ENCODE results near the gene ZBTB16. TPM values are rescaled to one million over a fixed set of nuclear protein-coding genes. Genes with fewer than 3 reads are reported as not detected.

The ZBTB16 gene
- total RNA-seq, 3 donors from 2014 or later (not counting 1 experiment from before 2014, with no cell fraction given), result 104 to 224 (median 156) TPM

GRCh38 chr11:114092478-114092877, 33.0 kb downstream of the ZBTB16 start:
- H3K27ac Mint-ChIP-seq, result peak overlapping the region; percentile 89 to 100
- Histone ChIP-seq H3K36me3 (ENCODE audit: control insufficient read depth, insufficient read depth, low read length) (no peaks in the 10 kb centered on the region), H3K4me3 (ENCODE audit: low read length) (no peak overlapping the region), H3K27me3 (ENCODE audit: control insufficient read depth, insufficient read depth, low read length) (no peaks in the 10 kb centered on the region), H3K27ac (ENCODE audit: low read length) (peak overlapping the region; percentile 34), H3K4me1 (ENCODE audit: control insufficient read depth, insufficient read depth, low read length) (peaks cover 73% of the 10 kb centered on the region), H3K9me3 (ENCODE audit: control insufficient read depth, insufficient read depth, low read length) (no peaks in the 10 kb centered on the region)
- DNase-seq (no peak), ATAC-seq (no peak)
- intact Hi-C loops (cut with micrococcal nuclease), result no loop called here
- TF ChIP-seq, protein P1, sequence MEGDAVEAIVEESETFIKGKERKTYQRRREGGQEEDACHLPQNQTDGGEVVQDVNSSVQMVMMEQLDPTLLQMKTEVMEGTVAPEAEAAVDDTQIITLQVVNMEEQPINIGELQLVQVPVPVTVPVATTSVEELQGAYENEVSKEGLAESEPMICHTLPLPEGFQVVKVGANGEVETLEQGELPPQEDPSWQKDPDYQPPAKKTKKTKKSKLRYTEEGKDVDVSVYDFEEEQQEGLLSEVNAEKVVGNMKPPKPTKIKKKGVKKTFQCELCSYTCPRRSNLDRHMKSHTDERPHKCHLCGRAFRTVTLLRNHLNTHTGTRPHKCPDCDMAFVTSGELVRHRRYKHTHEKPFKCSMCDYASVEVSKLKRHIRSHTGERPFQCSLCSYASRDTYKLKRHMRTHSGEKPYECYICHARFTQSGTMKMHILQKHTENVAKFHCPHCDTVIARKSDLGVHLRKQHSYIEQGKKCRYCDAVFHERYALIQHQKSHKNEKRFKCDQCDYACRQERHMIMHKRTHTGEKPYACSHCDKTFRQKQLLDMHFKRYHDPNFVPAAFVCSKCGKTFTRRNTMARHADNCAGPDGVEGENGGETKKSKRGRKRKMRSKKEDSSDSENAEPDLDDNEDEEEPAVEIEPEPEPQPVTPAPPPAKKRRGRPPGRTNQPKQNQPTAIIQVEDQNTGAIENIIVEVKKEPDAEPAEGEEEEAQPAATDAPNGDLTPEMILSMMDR (IDR thresholded peaks at IDR 0.05), result no peak
- peaks cover 96 to 98% of the 10 kb centered on the region in 2 donors for H3K4me1 Mint-ChIP-seq
- no peaks in the 10 kb centered on the region for H3K36me3 Mint-ChIP-seq
- no peaks in the 10 kb centered on the region for H3K9me3 Mint-ChIP-seq
- H3K27me3 Mint-ChIP-seq (ENCODE audit: low read depth in 2 of 2), result no peaks in the 10 kb centered on the region
- H3K4me3 Mint-ChIP-seq, result peak overlapping the region; percentile 75
- WGBS (ENCODE audit: insufficient coverage), result 86% methylated on average over 3 of the region's 3 CpGs

DNA sequence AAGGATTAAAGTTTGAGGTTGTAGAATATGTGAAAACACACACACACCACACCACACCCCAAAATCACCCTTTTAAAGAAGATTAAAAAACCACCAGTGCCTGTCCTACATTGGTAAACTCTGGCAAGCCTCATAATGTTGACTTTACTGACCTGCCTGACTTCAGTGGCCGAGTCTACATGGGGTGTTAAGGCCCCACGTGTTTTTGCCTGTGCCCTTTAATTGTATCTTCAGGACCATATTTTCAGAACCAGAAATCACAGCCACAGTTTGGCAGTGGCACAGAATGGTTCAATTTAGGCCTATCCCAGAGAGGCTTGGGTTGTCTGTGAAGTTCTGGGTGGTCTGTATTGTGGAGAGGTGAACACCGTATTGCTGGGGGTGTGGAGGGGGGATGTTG, 33.4 kb downstream of the ZBTB16 start:
- intact Hi-C loops (cut with micrococcal nuclease), result no loop called here
- H3K36me3 Mint-ChIP-seq, result no peaks in the 10 kb centered on the region
- Histone ChIP-seq H3K36me3 (ENCODE audit: control insufficient read depth, insufficient read depth, low read length) (no peaks in the 10 kb centered on the region), H3K9me3 (ENCODE audit: control insufficient read depth, insufficient read depth, low read length) (no peaks in the 10 kb centered on the region), H3K27me3 (ENCODE audit: control insufficient read depth, insufficient read depth, low read length) (no peaks in the 10 kb centered on the region), H3K4me1 (ENCODE audit: control insufficient read depth, insufficient read depth, low read length) (peaks cover 71% of the 10 kb centered on the region), H3K4me3 (ENCODE audit: low read length) (no peak overlapping the region), H3K27ac (ENCODE audit: low read length) (no peak overlapping the region)
- TF ChIP-seq, protein P1 (IDR thresholded peaks at IDR 0.05), result no peak
- no peak for DNase-seq
- no peaks in the 10 kb centered on the region for H3K9me3 Mint-ChIP-seq
- 66% methylated on average over 2 of the region's 3 CpGs for WGBS (ENCODE audit: insufficient coverage)
- H3K4me1 Mint-ChIP-seq, result peaks cover 95 to 98% of the 10 kb centered on the region in 2 donors
- peak overlapping the region; percentile 75 for H3K4me3 Mint-ChIP-seq
- H3K27ac Mint-ChIP-seq, result peak overlapping the region; percentile 89 to 100
- ATAC-seq, result no peak
- H3K27me3 Mint-ChIP-seq (ENCODE audit: low read depth in 2 of 2), result no peaks in the 10 kb centered on the region

DNA sequence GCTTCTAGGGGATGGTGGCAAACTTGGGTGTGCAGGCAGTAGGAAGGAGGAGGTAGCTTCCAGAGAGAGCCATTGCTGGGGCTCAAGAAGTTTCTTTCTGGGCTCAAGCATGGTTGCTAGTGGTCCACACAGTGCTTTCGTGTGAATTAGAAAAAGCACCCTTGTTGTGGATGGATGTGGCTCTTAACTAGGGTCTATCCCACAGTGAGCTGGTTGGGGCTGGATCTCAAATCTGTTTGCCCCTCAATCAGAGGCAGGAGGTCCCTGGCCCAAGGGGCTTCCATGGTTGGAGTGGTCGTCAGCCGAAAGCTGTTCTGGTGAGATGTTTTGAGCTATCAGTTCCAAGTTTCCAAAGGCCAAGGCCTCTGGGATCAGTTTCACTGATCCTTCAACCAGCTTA, 35.0 kb downstream of the ZBTB16 start:
- no peak for ATAC-seq
- 91% methylated on average over 3 of the region's 3 CpGs for WGBS (ENCODE audit: insufficient coverage)
- H3K4me3 Mint-ChIP-seq, result no peak overlapping the region
- no peaks in the 10 kb centered on the region for H3K27me3 Mint-ChIP-seq (ENCODE audit: low read depth in 2 of 2)
- DNase-seq, result no peak
- no peaks in the 10 kb centered on the region for H3K36me3 Mint-ChIP-seq
- TF ChIP-seq, protein P1 (IDR thresholded peaks at IDR 0.05), result no peak
- no peak overlapping the region for H3K4me3 ChIP-seq (ENCODE audit: low read length)
- no peak overlapping the region for H3K27ac ChIP-seq (ENCODE audit: low read length)
- H3K36me3 ChIP-seq (ENCODE audit: control insufficient read depth, insufficient read depth, low read length), result no peaks in the 10 kb centered on the region
- H3K9me3 Mint-ChIP-seq, result no peaks in the 10 kb centered on the region
- H3K4me1 Mint-ChIP-seq, result peaks cover 95 to 98% of the 10 kb centered on the region in 2 donors
- no peaks in the 10 kb centered on the region for H3K27me3 ChIP-seq (ENCODE audit: control insufficient read depth, insufficient read depth, low read length)
- no peaks in the 10 kb centered on the region for H3K9me3 ChIP-seq (ENCODE audit: control insufficient read depth, insufficient read depth, low read length)
- H3K4me1 ChIP-seq (ENCODE audit: control insufficient read depth, insufficient read depth, low read length), result peaks cover 62% of the 10 kb centered on the region
- H3K27ac Mint-ChIP-seq, result peak overlapping the region; percentile 84 to 100
- intact Hi-C loops (cut with micrococcal nuclease), result no loop called here

DNA sequence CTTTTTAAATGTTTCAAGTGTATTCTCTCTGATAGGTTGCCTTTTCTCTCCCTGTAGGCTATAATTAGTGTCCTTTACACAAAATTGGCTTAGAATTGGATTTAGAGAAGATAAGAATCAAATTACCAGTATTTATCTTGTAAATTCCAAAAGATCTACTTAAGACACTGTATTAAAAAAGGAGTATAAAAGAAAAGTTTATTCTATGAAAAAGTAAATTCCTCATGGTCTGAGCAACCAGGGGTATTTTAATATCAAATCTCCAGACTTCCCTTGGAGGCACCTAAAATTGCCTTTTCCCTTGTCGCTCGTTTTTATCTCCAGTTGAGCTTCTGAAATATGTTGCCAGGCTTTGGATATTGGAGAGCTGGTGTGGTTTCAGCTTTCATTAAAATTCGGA, 36.4 kb downstream of the ZBTB16 start:
- H3K9me3 Mint-ChIP-seq, result no peaks in the 10 kb centered on the region
- DNase-seq (no peak), ATAC-seq (no peak)
- H3K36me3 ChIP-seq (ENCODE audit: control insufficient read depth, insufficient read depth, low read length), result no peaks in the 10 kb centered on the region
- peak overlapping the region; percentile 17 for H3K27ac ChIP-seq (ENCODE audit: low read length)
- no peaks in the 10 kb centered on the region for H3K9me3 ChIP-seq (ENCODE audit: control insufficient read depth, insufficient read depth, low read length)
- intact Hi-C loops (cut with micrococcal nuclease), result loop anchor here (5.0 kb wide), 2 partner anchors 34 to 36 kb away; no protein-coding TSS in a partner anchor
- no peaks in the 10 kb centered on the region for H3K36me3 Mint-ChIP-seq
- H3K4me3 ChIP-seq (ENCODE audit: low read length), result no peak overlapping the region
- TF ChIP-seq, protein P1 (IDR thresholded peaks at IDR 0.05), result no peak
- peaks cover 95 to 98% of the 10 kb centered on the region in 2 donors for H3K4me1 Mint-ChIP-seq
- peak overlapping the region; percentile 75 for H3K4me3 Mint-ChIP-seq
- no peaks in the 10 kb centered on the region for H3K27me3 ChIP-seq (ENCODE audit: control insufficient read depth, insufficient read depth, low read length)
- no peaks in the 10 kb centered on the region for H3K27me3 Mint-ChIP-seq (ENCODE audit: low read depth in 2 of 2)
- H3K4me1 ChIP-seq (ENCODE audit: control insufficient read depth, insufficient read depth, low read length), result peaks cover 62% of the 10 kb centered on the region
- 83% methylated on average over 1 of the region's 3 CpGs for WGBS (ENCODE audit: insufficient coverage)
- H3K27ac Mint-ChIP-seq, result peak overlapping the region; percentile 84 to 100

Data from natural killer cell (primary cell).